ENCODE data around the gene C9orf152.

The C9orf152 gene

DNA sequence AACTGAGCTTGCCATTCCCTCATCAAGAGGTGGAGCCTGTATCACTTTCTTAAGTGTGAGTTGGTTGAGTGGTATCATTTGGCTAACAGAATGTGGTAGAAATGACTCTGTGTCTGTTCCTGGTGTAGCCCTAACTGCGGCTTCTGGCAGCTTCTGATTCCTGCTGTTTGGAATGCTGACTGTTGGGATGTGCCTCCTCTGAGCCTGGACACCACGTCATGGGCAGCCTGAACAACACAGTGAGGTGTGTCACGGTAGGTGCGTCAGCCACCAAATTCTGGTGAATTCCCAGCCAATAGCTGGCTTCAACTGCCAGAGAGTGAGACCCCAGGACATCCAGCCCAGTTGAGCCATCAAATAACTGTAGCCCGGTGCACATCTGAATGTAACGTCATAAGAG lies 6.1 kb upstream of the C9orf152 start:
- no peak for TF ChIP-seq CTCF (IDR thresholded peaks at IDR 0.05)

GRCh38 chr9:110213413-110214044 lies 5.6 kb upstream of the C9orf152 start:
- no peak for TF ChIP-seq CTCF (IDR thresholded peaks at IDR 0.05)

GRCh38 chr9:110207071-110207641 lies 803 bp downstream of the C9orf152 start:
- no peak for TF ChIP-seq CTCF (IDR thresholded peaks at IDR 0.05)

DNA sequence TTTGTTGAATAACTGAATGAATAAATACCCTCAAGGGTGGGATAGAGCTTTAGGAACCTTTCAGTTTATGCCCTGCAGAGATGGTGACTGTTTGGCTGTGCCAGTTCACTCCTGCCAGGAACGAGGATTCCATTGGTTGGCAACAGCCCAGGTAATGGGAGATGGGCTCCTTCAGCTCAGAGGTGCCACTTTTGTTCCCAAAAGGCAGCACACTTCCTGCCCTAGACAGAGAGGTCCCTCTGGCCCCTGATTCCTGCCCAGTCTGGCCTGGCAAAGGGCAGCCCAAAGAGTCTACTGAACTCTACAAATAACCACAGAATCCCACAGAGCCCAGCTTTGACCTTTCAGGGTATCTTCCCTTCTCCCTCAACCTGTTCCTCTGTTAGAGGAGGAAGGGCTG lies 1.6 kb downstream of the C9orf152 start:
- no peak for TF ChIP-seq CTCF (IDR thresholded peaks at IDR 0.05)

- no peak for TF ChIP-seq CTCF (IDR thresholded peaks at IDR 0.05)
These were observed 5.7 kb downstream of the C9orf152 start for GRCh38 chr9:110202232-110202631.

DNA sequence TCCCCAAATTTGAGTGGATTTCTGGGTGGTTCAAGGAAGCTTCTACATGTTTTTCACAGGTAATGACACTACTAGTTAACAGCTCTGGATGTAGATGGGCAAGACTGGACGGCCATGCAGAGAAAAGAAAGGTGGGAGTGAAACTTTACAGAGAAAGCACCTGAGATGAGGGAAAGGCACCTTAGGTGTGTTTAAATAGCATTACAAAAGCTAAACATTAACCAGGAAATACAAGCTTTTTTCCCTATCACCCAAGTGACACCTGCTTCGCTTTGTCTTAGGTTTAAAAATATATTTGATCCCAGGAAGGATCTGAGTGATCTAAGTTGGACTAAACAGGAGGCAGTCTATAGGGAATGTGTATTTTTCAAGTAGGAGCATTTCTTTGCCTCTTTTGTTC lies 8.3 kb downstream of the C9orf152 start:
- TF ChIP-seq CTCF (IDR thresholded peaks at IDR 0.05): no peak

DNA sequence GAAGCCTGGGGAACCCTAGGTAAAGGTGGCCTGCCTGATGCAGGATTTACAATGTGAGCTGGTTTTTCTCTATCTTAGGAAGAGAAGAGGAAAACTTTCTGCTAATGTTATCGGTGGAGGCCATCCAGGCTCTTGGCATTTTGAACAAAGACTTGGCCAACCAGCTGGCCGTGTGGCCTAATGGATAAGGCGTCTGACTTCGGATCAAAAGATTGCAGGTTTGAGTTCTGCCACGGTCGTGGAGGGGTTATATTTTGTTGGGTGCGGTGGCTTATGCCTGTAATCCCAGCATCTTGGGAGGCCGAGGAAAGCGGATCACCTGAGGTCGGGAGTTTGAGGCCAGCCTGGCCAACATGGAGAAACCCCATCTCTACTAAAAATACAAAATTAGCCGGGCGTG lies 9.6 kb downstream of the C9orf152 start:
- no peak for TF ChIP-seq CTCF (IDR thresholded peaks at IDR 0.05)
